ENCODE results near the gene E4F1.

Gene E4F1

GRCh38 chr16:2284001-2284770 lies 60.8 kb downstream of the E4F1 start:
- no peak for ATAC-seq
- TF ChIP-seq ZFP30 (CRISPR knock-in tag; IDR thresholded peaks at IDR 0.05) (no peak), ZNF8 (CRISPR knock-in tag; IDR thresholded peaks at IDR 0.05) (no peak), ZC3H10 (CRISPR knock-in tag; IDR thresholded peaks at IDR 0.05) (no peak), ZFP3 (CRISPR knock-in tag; IDR thresholded peaks at IDR 0.05) (no peak), PATZ1 (CRISPR knock-in tag; IDR thresholded peaks at IDR 0.05; ENCODE audit: borderline replicate concordance) (no peak), CSDC2 (CRISPR knock-in tag; IDR thresholded peaks at IDR 0.05) (no peak), POU6F1 (CRISPR knock-in tag; IDR thresholded peaks at IDR 0.05; ENCODE audit: borderline replicate concordance, low read depth) (no peak), ZNF70 (CRISPR knock-in tag; IDR thresholded peaks at IDR 0.05) (no peak), BACH2 (CRISPR knock-in tag; IDR thresholded peaks at IDR 0.05; ENCODE audit: borderline replicate concordance) (no peak), ISL1 (CRISPR knock-in tag; IDR thresholded peaks at IDR 0.05) (no peak), ARNTL (CRISPR knock-in tag; IDR thresholded peaks at IDR 0.05; ENCODE audit: borderline replicate concordance, low read depth) (no peak), OSR1 (CRISPR knock-in tag; IDR thresholded peaks at IDR 0.05) (no peak), TOX (CRISPR knock-in tag; IDR thresholded peaks at IDR 0.05; ENCODE audit: borderline replicate concordance) (no peak), ESRRG (CRISPR knock-in tag; IDR thresholded peaks at IDR 0.05) (no peak), TCF4 (CRISPR knock-in tag; IDR thresholded peaks at IDR 0.05; ENCODE audit: borderline replicate concordance) (no peak), ZNF565 (CRISPR knock-in tag; conservative IDR thresholded peaks at IDR 0.05; ENCODE audit: low read depth) (no peak)
- TF ChIP-seq, protein P1, sequence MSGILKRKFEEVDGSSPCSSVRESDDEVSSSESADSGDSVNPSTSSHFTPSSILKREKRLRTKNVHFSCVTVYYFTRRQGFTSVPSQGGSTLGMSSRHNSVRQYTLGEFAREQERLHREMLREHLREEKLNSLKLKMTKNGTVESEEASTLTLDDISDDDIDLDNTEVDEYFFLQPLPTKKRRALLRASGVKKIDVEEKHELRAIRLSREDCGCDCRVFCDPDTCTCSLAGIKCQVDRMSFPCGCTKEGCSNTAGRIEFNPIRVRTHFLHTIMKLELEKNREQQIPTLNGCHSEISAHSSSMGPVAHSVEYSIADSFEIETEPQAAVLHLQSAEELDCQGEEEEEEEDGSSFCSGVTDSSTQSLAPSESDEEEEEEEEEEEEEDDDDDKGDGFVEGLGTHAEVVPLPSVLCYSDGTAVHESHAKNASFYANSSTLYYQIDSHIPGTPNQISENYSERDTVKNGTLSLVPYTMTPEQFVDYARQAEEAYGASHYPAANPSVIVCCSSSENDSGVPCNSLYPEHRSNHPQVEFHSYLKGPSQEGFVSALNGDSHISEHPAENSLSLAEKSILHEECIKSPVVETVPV (CRISPR knock-in tag; IDR thresholded peaks at IDR 0.05) = no peak
- TF ChIP-seq, protein P2, sequence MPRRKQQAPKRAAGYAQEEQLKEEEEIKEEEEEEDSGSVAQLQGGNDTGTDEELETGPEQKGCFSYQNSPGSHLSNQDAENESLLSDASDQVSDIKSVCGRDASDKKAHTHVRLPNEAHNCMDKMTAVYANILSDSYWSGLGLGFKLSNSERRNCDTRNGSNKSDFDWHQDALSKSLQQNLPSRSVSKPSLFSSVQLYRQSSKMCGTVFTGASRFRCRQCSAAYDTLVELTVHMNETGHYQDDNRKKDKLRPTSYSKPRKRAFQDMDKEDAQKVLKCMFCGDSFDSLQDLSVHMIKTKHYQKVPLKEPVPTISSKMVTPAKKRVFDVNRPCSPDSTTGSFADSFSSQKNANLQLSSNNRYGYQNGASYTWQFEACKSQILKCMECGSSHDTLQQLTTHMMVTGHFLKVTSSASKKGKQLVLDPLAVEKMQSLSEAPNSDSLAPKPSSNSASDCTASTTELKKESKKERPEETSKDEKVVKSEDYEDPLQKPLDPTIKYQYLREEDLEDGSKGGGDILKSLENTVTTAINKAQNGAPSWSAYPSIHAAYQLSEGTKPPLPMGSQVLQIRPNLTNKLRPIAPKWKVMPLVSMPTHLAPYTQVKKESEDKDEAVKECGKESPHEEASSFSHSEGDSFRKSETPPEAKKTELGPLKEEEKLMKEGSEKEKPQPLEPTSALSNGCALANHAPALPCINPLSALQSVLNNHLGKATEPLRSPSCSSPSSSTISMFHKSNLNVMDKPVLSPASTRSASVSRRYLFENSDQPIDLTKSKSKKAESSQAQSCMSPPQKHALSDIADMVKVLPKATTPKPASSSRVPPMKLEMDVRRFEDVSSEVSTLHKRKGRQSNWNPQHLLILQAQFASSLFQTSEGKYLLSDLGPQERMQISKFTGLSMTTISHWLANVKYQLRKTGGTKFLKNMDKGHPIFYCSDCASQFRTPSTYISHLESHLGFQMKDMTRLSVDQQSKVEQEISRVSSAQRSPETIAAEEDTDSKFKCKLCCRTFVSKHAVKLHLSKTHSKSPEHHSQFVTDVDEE (CRISPR knock-in tag; IDR thresholded peaks at IDR 0.05) = no peak
- TF ChIP-seq, protein P3, sequence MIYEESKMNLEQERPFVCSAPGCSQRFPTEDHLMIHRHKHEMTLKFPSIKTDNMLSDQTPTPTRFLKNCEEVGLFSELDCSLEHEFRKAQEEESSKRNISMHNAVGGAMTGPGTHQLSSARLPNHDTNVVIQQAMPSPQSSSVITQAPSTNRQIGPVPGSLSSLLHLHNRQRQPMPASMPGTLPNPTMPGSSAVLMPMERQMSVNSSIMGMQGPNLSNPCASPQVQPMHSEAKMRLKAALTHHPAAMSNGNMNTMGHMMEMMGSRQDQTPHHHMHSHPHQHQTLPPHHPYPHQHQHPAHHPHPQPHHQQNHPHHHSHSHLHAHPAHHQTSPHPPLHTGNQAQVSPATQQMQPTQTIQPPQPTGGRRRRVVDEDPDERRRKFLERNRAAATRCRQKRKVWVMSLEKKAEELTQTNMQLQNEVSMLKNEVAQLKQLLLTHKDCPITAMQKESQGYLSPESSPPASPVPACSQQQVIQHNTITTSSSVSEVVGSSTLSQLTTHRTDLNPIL (CRISPR knock-in tag; IDR thresholded peaks at IDR 0.05; ENCODE audit: low read depth) = no peak

DNA sequence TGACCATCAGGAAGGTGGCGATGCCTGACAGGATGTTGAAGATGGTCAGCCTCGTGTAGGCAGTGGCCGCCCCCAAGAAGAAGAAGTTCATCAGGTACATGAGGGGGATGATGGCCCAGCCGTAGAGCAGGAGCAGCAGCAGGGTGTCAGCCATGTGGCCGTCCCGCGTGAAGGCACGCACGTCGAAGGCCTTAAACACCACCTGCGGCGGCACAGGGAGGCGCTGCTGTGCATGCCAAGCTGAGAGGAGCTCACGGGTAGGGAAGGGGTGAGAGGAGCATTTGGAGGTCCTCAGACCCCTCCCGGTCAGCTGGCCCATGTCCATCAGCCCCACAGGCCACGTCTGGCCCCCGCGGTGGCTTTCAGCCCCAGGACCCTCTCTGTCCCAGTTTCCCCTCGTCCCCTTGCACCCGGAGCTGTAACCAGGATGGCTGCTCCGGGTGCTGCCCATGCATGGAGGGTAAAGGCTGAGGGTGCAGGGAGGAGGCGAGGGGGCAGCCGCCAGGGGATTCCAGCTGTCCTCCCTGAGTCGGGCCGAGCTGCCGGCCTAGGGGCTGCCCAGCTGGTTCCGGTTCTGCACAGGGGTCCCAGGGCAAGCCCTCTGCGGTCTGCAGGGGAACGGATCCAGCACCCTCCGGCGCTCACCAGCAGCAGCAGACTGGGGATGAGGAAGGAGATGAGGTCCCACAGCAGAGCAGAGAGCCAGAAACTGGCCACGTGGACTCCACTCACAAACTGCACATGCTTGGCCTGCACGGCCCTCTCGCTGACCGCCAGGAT lies 61.6 kb downstream of the E4F1 start:
- no peak for TF ChIP-seq ZNF8 (CRISPR knock-in tag; IDR thresholded peaks at IDR 0.05)
- no peak for TF ChIP-seq TOX (CRISPR knock-in tag; IDR thresholded peaks at IDR 0.05; ENCODE audit: borderline replicate concordance)
- no peak for TF ChIP-seq ZNF565 (CRISPR knock-in tag; conservative IDR thresholded peaks at IDR 0.05; ENCODE audit: low read depth)
- TF ChIP-seq ESRRG (CRISPR knock-in tag; IDR thresholded peaks at IDR 0.05) = no peak
- TF ChIP-seq RARB (CRISPR knock-in tag; IDR thresholded peaks at IDR 0.05) = no peak
- no peak for TF ChIP-seq TCF4 (CRISPR knock-in tag; IDR thresholded peaks at IDR 0.05; ENCODE audit: borderline replicate concordance)
- no peak for TF ChIP-seq OSR1 (CRISPR knock-in tag; IDR thresholded peaks at IDR 0.05)
- TF ChIP-seq, protein P3 (CRISPR knock-in tag; IDR thresholded peaks at IDR 0.05; ENCODE audit: low read depth) = no peak
- TF ChIP-seq, protein P1 (CRISPR knock-in tag; IDR thresholded peaks at IDR 0.05) = no peak
- TF ChIP-seq ZNF70 (CRISPR knock-in tag; IDR thresholded peaks at IDR 0.05) = no peak
- TF ChIP-seq PATZ1 (CRISPR knock-in tag; IDR thresholded peaks at IDR 0.05; ENCODE audit: borderline replicate concordance) = no peak
- no peak for TF ChIP-seq ZC3H10 (CRISPR knock-in tag; IDR thresholded peaks at IDR 0.05)
- TF ChIP-seq GLIS3 (CRISPR knock-in tag; IDR thresholded peaks at IDR 0.05) = no peak
- no peak for ATAC-seq
